ENCODE results near the gene ATP5ME.
"Not testable (repeated sequence)": the region's sequence is repeated elsewhere in the genome, so short reads cannot be mapped to it uniquely, and the experiment has no call there.

DNA sequence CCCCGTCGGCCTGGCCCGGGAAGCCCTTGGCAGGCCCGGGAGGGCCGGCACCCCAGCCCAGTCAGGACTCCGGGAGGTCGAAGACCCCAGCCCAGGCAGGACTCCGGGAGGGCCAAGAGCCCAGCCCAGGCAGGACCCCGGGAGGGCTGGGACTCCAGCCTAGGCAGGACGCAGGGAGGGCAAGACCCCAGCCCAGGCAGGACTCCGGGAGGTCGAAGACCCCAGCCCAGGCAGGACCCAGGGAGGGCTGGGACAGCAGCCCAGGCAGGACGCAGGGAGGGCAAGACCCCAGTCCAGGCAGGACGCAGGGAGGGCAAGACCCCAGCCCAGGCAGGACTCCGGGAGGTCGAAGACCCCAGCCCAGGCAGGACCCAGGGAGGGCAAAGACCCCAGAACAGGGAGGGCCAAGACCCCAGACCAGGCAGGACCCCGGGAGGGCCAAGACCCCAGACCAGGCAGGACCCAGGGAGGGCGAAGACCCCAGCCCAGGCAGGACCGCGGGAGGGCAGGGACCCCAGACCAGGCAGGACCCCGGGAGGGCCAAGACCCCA is 32.1 kb upstream of the ATP5ME start:
- TF ChIP-seq, protein P1, sequence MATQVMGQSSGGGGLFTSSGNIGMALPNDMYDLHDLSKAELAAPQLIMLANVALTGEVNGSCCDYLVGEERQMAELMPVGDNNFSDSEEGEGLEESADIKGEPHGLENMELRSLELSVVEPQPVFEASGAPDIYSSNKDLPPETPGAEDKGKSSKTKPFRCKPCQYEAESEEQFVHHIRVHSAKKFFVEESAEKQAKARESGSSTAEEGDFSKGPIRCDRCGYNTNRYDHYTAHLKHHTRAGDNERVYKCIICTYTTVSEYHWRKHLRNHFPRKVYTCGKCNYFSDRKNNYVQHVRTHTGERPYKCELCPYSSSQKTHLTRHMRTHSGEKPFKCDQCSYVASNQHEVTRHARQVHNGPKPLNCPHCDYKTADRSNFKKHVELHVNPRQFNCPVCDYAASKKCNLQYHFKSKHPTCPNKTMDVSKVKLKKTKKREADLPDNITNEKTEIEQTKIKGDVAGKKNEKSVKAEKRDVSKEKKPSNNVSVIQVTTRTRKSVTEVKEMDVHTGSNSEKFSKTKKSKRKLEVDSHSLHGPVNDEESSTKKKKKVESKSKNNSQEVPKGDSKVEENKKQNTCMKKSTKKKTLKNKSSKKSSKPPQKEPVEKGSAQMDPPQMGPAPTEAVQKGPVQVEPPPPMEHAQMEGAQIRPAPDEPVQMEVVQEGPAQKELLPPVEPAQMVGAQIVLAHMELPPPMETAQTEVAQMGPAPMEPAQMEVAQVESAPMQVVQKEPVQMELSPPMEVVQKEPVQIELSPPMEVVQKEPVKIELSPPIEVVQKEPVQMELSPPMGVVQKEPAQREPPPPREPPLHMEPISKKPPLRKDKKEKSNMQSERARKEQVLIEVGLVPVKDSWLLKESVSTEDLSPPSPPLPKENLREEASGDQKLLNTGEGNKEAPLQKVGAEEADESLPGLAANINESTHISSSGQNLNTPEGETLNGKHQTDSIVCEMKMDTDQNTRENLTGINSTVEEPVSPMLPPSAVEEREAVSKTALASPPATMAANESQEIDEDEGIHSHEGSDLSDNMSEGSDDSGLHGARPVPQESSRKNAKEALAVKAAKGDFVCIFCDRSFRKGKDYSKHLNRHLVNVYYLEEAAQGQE (IDR thresholded peaks at IDR 0.05; ENCODE audit: low read depth) = not testable (repeated sequence)
- TF ChIP-seq, protein P2, sequence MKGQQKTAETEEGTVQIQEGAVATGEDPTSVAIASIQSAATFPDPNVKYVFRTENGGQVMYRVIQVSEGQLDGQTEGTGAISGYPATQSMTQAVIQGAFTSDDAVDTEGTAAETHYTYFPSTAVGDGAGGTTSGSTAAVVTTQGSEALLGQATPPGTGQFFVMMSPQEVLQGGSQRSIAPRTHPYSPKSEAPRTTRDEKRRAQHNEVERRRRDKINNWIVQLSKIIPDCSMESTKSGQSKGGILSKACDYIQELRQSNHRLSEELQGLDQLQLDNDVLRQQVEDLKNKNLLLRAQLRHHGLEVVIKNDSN (IDR thresholded peaks at IDR 0.05) = not testable (repeated sequence)
- TF ChIP-seq EGR1 (IDR thresholded peaks at IDR 0.05); CREB1 (IDR thresholded peaks at IDR 0.05; ENCODE audit: low read depth); TAF1 (IDR thresholded peaks at IDR 0.05; ENCODE audit: low read depth); YY1 (IDR thresholded peaks at IDR 0.05; ENCODE audit: low read depth); EP300 (IDR thresholded peaks at IDR 0.05; ENCODE audit: borderline replicate concordance); TEAD4 (IDR thresholded peaks at IDR 0.05); RAD21 (IDR thresholded peaks at IDR 0.05; ENCODE audit: low read depth): not testable (repeated sequence)

All from Ishikawa (cell line).